Pulmonary artery endothelial cell (primary cell): ENCODE data around the gene DAAM1. TPM values are rescaled to one million over a fixed set of nuclear protein-coding genes. Genes with fewer than 3 reads are reported as not detected.

Source experiments
- DNase-seq: peaks from one replicate; pipeline ENCODE4 v3.0.0-alpha.2; 2011; ENCODE audit warnings: low read depth, low spot score
- total RNA-seq: library from RNA; depleted of rRNA; stranded (reverse); fragments of >200 nt; gene quantifications from 2 replicates; pipeline ENCODE4 v1.2.3, GENCODE V29; 2014

DAAM1 gene
- total RNA-seq: 26.0 and 42.7 TPM in 2 replicates

DNA sequence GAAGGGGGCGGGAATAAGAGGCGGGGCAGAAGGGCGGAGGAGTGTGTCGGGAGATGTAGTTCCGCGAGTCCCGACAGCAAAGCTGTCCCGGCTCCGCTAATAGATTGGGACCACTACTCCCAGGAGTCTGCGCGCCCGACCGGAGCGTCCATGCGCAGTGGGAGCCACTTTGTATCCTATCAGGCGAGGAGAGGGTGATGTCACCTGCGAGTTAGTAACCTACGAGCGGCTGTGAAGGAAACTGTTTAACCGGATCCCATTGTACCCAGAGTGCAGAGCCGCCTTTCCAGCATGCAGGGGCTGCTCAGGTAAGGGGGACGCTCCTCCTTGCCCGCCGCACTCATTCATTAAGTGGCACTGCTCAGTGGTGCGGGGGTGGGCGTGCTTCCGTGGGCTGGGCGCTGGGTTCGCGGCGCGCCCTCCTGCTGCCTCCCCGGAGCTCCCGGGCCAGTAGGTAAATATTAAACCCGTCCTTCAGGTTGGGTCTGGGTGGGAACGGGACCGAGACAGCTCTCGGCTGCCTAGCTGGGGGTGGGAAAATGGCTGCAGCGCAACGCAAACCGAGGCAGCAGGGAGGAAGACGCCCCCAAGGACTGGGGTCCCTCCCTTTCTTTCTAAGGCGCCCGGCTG is at the start of gene DAAM1:
Gene DAAM1 (plus strand): TSS at position 207 of the 630 bp plus-strand sequence. CDS start 74,811 bp downstream, outside the sequence.
- peak; percentile 97 for DNase-seq

DNA sequence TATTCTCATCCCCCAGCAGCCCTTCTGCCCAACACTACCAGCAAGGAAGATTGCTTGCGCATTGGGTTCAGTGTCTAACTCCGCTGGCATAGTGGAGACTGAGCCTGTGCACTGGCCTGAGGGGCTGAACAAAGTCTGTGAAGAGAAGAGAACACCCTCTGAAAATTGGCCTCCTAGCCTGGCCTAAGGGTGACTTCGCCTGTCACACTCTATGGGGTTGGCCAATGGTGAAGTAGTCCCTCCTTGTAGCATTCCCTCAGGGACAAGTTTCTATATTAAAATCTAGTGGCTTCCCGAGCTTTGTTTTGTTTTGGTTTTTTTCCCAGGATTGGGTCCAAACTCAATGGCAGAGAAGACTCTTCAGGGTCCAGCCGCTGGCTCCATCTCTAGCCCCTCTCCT is 49.1 kb upstream of the DAAM1 start:
- DNase-seq: no peak

DNA sequence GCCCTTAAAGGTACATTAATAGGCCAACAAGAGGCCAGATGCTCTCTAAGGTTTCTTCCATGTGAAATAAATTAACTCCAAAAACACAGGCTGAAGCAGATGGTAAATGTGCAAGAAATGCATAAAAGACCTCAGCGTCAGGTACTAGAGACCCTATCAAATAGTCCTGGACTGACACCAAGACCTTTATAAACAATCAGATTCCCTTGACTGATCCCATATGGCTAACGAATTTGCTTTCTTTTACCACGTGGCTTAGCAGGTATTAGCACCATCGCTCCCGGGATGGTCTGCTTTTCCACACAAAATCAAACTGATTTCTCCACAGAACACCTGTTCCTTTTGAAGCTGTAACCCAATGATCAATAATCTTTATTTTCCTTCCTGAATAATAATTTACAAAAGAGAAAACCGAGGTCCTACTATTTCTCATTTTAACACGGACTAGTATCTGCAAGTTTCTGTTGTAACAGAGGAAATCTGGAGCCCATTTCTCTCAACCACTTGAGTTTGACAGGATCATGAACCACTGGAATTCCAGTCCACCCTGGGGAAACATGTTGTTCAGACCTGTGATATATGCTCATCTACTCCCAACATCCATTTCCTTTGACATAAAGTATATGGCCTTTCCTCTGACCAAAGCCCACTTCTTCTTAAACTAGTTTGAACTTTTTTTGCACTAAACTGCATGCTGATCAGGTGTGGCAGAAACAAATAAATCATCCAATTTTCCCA is 48.2 kb upstream of the DAAM1 start:
- DNase-seq: no peak

DNA sequence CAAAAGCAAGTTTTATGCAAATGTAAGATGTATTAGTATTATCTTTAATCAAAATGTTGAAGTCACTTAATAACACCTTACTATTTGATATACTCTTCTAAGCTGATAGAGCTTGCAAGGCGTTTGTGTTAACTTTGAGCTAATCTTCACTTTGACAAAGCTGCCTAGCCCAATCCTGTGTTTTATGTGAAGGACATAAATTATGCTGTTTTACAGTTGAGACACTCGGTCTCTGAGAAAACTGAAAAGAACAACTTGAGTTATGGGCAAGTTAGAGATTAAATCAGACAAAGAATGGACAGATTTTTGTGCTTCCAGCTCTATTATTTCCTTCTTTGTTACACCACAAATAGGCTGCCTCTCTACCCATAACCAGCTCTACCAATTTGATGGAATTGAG is 42.0 kb upstream of the DAAM1 start:
- DNase-seq: no peak

DNA sequence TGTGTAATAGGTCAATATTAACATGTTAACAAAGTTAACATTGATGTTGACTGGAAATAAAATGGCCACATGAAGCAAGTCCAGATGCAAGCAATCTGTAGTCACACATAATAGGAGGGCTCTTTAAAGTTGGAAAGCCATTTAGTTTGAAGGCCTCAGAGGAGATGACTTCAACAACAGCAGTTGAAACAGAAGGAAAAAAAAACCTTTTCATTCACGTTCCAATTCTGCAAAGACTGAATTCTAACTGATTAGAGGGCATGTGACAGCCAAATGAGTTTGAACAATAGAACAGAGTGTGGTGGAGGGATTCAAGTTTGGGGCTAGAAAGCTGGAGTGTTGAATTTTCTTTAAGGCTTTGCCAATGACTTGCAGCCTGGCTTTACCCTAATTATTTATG is 41.5 kb upstream of the DAAM1 start:
- no peak for DNase-seq

DNA sequence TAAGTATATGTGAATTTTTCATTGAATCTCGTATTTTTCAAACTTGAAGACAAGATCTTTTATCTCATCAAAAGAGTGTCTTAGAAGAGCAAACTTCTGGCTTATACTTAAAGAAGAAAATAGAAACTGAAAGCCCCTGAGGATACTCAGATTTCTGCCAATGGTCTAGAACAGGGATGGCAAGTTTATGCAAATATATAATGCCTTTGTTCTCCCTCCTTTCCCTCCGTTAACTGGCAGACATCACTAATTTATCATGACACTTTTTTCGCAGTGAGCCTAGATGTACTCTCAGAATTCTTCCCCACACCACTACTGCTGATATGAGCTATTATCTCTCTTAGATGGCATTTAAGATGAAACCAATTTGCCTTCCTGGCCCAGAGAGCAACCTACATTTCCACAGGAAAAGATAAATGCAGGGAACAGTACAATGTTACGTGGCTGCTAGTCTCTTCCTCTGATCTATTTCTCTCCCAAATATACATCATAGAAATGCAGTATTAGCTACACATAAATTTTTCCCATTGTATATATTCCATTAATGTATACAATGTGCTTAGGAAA is 40.0 kb upstream of the DAAM1 start:
- no peak for DNase-seq

DNA sequence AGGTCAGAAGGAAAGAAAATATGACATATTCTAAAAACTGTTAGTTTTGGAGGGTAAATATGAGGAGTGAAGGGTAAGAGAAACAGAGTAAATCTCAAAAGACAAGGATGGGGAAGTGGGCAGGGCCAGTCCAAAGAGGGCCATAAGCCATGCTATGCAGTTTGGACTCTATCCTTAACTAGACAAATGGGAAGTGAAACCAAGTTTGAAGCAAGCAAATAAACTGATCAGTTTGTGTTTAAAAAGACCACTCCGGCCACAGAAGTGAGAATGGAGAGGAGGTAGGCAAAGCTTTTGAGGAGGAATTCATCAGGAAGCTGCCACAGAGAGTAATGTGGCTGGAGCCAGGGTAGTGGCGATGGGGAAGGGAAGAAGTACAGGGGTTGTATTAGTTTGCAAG is 37.5 kb upstream of the DAAM1 start:
- DNase-seq: no peak

DNA sequence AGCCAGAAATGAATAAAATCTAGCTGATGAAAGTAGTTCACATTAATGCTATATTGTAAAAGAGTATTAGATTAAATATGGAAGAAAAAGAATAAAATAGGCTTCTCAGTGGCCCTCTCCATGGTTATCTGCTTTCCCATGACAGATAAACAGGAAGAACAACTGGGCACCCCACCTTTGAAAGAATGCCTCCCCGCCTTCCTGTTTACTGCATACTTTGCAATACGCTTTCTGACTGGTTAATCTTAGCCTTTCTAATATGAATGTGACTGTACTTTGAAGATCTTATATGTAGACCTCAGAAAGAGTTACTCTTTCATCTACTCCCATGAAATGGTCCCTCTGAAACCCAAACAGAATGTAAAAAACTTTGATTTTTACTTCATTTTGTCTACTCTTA is 34.1 kb upstream of the DAAM1 start:
- no peak for DNase-seq

DNA sequence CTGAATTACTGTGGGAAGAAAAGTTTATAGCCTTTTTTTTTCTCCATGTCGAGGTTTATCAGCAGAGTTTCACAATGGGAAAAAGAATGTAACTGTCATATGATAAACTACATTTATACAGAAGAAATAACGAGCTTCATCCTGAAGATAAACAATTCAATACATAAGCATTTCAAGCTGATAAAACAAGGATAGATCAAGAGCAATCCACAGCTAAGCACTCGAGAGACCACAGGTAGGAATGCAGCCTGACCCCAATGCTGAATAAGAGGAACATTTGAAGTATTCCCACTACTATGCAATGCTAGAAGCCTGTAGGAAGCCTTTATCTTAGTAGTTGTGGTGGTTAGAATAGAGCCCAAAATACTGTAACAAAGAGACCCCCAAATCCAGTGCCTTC is 32.6 kb upstream of the DAAM1 start:
- no peak for DNase-seq

DNA sequence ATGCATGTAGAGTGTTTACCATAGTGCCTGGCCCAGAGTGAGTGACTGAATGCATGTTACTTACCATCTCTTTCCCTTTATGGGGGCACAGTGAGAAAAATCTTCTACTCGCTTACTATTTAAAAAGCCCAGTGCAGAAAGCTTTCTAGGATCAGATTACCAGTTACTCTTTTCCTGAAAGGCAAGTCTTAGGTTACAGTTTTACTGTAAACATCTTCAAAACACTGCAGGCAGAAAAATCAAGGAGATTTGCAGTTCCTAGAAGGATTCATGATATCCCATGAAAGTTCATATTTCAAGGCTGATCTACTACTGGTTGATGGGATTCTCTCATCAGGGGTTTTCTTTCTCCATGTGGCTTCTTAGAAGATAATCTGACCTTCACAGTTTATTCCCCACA is 29.3 kb upstream of the DAAM1 start:
- no peak for DNase-seq

DNA sequence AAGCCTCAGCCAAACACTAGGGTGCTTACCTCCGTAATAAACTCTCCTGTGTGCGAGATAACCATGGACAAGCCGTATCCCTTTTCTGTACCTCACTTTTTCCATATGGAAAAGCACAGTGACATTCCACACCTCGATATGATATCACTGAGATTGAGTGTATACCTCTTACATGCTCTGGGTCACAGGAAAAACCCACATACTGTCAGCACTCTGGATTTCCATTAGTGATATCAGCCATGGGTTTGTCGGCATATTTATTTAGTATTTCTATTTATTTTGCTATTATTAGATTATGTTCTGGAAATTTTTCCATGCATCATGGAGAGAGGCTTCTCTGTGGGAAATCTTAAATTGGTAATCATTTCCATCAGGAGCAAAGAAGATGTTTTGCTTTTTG is 28.0 kb upstream of the DAAM1 start:
- DNase-seq: no peak

DNA sequence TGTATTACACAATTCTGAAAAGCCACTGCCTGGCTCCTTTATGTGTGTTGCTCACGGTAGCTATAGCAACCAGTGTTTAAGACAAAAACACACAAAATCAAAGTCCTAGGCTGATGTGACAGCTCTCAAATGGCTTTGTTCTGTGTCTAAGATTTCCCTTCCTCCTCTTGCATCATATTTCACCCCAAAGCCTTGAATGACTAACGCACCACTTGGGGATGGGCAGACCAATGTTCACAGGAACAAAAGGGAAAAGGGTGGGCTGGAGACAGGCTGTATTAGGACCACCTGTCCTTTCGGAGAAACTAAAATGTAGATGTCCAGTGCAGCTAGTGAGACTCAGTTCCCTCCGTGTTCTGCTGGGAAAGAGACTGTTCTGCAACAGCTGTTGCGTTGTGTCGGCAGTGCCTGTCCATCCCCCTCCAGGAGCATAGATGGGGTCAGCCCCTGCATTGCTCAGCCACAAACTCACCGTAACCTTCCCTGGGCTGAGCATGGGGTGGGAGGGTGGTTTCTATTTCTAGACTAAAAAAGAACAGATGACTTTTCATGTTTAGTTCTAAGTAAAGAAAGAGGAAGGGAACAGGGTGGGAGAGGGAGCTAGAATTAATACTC is 26.8 kb upstream of the DAAM1 start:
- DNase-seq: peak; percentile 11

DNA sequence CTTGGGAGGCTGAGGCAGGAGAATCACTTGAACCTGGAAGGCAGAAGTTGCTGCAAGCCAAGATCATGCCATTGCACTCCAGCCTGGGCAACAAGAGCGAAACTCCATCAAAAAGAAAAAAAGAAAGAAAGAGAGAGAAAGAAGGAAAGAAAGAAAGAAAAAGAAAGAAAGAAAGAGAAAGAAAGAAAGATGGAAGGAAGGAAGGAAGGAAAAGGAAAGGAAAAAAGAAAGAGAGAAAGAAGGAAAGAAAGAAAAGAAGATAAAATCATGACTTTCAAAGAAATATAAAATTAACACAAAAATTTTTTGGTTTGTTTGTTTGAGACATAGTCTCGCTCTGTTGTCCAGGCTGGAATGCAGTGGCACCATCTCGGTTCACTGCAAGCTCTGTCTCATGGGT is 22.2 kb upstream of the DAAM1 start:
- no peak for DNase-seq

DNA sequence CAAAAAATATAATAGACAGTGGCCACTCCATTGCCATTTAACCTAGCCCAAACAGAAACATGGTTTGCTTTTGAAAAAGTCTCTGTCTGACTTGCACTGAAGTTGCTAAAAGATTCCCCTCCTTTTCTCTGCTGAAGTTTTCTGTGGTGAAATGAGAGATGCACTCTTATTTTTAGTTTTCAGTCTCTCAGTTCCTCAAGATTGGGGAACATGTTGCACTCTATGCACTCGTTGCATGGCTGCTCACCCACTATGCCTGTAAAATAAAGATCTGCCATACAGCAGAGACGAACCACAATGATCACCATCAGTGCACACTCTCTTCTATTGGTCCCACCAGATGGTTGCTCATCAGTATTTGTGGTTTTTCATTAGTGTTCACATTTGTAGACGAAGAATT is 13.1 kb upstream of the DAAM1 start:
- DNase-seq: no peak

DNA sequence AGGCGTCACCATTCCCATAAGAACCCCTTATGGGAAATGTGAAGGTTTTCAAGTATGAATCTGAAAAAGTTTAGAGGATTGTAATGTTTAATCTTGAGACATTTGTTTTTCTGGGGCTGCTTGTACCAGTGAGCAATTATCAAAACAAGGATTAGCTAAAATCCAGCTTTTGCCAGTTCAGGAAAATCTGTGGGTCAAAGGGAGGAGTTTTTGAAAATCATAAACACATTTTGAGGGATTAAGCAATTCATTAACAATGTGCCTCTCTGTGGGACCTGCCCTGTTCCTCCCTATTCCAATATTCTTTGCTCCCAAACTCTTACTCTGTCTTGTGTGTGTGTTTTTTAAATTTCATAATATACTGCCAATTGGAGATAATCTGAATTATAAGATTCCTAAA is 11.7 kb upstream of the DAAM1 start:
- no peak for DNase-seq

DNA sequence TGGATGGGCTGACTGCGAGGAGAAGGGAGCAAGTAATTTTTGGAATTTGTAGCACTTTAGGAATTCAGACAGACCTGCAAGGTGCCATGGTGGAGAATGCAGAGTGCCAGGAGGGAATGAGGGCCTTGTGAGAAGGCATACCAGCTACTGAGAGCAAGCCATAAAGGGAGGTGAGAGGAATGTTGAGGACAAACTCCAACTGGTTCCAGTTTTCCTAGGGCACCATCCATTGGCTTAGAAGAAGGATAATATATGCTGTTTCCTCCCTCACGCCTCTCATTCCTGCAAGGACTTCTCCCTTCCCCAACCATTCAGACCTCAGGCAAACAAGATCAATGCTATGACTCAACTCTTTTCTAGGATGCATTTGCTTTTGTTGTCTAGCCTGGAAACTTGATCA is 11.2 kb upstream of the DAAM1 start:
- no peak for DNase-seq

DNA sequence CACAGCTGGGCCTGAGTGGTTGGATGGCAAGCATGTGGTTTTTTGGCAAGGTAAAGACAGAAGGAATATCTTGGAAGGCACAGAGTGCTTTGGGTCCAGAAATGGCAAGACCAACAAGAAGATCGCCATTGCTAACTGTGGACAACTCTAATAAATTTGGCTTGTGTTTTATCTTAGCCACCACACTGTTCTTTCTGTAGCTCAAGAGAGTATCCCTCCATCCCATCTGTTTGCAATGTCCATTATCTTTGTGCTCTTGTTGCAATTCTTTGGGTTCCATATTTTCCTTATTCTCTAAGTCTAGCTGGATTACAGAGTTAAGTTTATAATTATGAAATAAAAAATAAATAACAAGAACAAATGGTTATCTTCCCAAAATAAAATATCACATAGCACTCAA is 6.7 kb upstream of the DAAM1 start:
- no peak for DNase-seq

DNA sequence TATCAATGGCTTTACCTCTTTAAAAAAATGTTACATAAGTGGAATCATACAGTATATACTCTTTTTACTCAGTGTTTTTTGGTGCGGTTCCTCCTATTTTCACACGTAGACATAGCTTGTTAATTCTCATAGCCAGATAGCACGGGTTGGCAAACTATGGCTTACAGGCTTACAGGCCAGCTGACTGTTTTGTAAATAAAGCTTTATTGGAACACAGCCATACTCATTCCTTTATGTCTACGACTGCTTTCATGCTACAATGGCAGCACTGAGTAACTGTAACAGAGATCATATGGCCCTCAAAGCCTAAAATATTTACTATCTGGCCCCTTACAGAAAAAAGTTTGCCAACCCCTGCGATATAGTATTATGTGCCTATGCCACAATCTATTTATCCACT is 5.8 kb upstream of the DAAM1 start:
- no peak for DNase-seq

DNA sequence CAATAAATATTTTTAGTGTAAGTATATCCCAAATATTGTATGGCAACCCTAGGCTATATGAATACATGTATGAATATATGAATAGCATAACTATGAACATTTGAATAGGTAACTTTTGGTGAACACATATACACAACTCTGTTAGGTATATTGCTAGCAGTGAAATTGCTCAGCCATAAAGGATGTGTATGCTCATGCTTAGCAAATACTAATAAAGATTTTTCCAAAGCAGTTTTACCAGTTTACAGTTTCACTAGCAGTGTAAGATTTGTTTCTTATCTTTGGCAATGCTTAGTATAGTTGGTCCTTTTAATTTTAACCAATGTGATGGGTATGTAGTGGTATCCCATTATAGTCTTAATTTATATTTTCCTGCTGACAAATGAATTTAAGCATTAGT is 5.3 kb upstream of the DAAM1 start:
- no peak for DNase-seq

DNA sequence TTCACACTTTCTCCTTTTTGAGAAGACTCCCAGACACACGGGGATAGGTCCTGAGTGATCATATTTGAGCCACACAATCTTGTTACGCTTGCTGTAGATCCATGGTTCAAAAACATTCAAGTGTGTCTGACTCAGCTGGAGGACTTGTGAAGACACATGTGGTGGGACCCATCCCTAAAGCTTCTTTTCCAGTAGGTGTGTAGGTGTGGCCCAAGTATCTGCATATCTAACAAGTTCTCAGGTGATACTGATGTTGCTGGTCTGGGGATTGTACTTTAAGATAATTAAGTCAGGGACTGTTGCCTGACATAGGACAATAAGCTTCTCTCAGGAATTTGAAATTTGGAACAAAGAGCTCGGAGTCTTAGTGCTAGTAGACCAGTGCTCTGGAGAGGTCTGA is 4.1 kb upstream of the DAAM1 start:
- no peak for DNase-seq

DNA sequence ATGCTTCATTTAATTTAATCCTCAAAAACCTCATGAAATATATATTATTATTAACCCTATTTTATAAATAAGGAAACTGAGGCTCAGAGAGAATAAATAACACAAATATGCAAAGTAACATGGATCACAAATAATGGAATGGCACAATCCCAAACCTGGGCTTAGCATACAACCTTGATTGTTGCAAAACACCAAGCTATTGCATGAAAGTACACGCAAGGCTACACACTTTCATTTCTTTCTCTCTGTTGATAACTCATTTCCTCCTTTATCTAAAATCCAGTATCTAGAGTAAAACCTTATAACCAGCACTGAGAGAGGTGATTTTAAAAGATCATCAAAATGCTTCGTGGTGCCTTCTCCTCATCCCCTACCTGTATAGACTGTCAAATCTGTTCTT is 2.8 kb upstream of the DAAM1 start:
- no peak for DNase-seq

DNA sequence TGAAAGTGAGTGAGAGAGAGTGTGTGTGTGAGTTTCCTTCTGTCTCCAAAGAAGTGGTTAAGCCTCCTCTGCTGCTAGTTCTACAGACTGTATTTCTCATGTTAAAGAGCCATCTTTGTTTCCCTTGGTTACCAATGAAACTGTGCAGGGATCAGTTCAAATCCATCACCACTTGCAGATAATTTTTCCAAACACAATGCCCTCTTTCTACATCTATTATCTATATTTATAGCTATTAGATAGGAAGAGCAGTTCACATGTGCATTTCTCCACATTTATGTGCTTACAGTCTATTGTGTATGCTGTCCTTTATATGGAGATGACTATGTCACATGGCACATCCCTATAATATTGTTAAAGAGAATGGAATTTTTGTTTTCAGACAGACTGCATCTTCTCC is 2.2 kb upstream of the DAAM1 start:
- no peak for DNase-seq

DNA sequence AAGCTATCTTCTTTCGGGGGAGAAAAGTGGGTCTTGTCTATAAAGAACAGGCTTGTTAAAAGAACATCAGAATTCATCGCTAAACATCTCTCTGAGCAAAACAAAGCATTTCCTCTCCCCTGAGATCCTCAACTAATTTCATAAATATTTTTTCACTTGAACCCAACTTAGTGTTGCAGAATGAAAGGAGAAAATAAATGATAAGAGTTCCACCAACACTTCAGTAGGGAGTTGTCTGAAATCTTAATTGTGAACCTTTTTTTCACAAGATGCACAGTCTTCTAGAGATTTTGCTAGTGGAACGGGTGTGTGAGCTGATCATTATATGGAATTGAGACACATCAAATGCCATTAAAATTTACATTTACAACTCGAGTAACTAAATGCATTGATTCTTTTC is 1.3 kb upstream of the DAAM1 start:
- no peak for DNase-seq
